K562 (cell line): ENCODE data around the gene OR4C11. TPM values are rescaled to one million over a fixed set of nuclear protein-coding genes. Genes with fewer than 3 reads are reported as not detected.

Source experiments
- ATAC-seq: fragments of 200-7000 bp; cut with Tn5 transposase; 3 replicates; pipeline ENCODE4 v1.9.1; 2020; ENCODE audit warnings: moderate library complexity
- BruUV-seq: library from RNA; stranded (reverse); fragments of 400-500 nt; replicated peaks from 2 replicates; lab custom pipeline; 2021; lab: Mats Ljungman, UMichigan
- CTCF ChIA-PET: fragments of 300-600 bp; formaldehyde crosslinking; extraction: SDS; loops from one replicate; lab custom pipeline; 2021; ENCODE audit warnings: low intra/inter-chr PET ratio; lab: Yijun Ruan, JAX
- POLR2A ChIA-PET: fragments of 300-600, 350-650 bp; sonication (Branson Sonifier 250); formaldehyde crosslinking; extraction: SDS; loops from one replicate; lab custom pipeline; 2021; ENCODE audit warnings: antibody characterized with exemption, inconsistent platforms; lab: Yijun Ruan, JAX
- DNase-seq, 4 experiments: peaks; one replicate each; pipeline versions ENCODE4 v3.0.0 to v3.0.0-alpha.2; 2011 to 2018; ENCODE audit warnings: low spot score in 3 of 4, mixed read lengths in 3 of 4; ENCODE audit errors: extremely low read depth in 1 of 4
- FAIRE-seq: peaks from 2 replicates; lab custom pipeline; 2011; peaks lifted over from hg19 to GRCh38; lab: Jason Lieb, UNC
- H2AFZ ChIP-seq: 2 replicates; pipeline ENCODE4 v1.6.0; 2011; ENCODE audit warnings: low read depth, low read length, control low read depth, inconsistent platforms
- H3K27ac ChIP-seq: fragments of 200-600 bp; 3 replicates; pipeline ENCODE4 v1.8.0; 2011; ENCODE audit warnings: low read depth, mild to moderate bottlenecking, control low read depth, inconsistent platforms, low read length, moderate library complexity, mixed read lengths; ENCODE audit errors: extremely low read depth
- H3K27me3 ChIP-seq, 2 experiments: fragments of 300-600 bp in 1 of 2; 2 replicates in 1 of 2; 3 replicates in 1 of 2; pipeline versions ENCODE4 v1.6.0 to v1.8.0; 2011; ENCODE audit warnings: inconsistent platforms in 2 of 2, low read length in 2 of 2, mild to moderate bottlenecking in 1 of 2, mixed read lengths in 1 of 2, moderate library complexity in 1 of 2; ENCODE audit not compliant: control insufficient read depth in 2 of 2, insufficient read depth in 2 of 2
- H3K36me3 ChIP-seq: fragments of 300-600 bp; 3 replicates; pipeline ENCODE4 v1.8.0; 2011; ENCODE audit warnings: mild to moderate bottlenecking, low read length, inconsistent platforms; ENCODE audit not compliant: control insufficient read depth, insufficient read depth
- H3K4me1 ChIP-seq, 2 experiments: fragments of 200-600 bp in 1 of 2; replicated peaks in 1 of 2; 2 replicates in 1 of 2; 3 replicates in 1 of 2; pipeline versions ENCODE4 v1.5.1 to v1.8.0; 2011; ENCODE audit warnings: inconsistent platforms in 2 of 2, low read length in 2 of 2, mild to moderate bottlenecking in 1 of 2, mixed read lengths in 1 of 2, moderate library complexity in 1 of 2; ENCODE audit not compliant: control insufficient read depth in 2 of 2, insufficient read depth in 2 of 2
- H3K4me2 ChIP-seq: 2 replicates; pipeline ENCODE4 v1.6.1; 2011; ENCODE audit warnings: low read length, control low read depth, inconsistent platforms, mixed read lengths; ENCODE audit not compliant: insufficient read depth
- H3K4me3 ChIP-seq: fragments of 200-600 bp; sonication (generic), shearing (Covaris generic); 2 replicates; pipeline ENCODE4 v1.5.1; 2016; ENCODE audit warnings: control low read depth, inconsistent platforms
- H3K79me2 ChIP-seq: fragments of 200-600 bp; 3 replicates; pipeline ENCODE4 v1.8.0; 2011; ENCODE audit warnings: low read length, inconsistent platforms; ENCODE audit not compliant: control insufficient read depth, insufficient read depth
- H3K9ac ChIP-seq, 2 experiments: 2 replicates each; pipeline versions ENCODE4 v1.6.0 to v1.6.1; 2011; ENCODE audit warnings: low read depth in 2 of 2, low read length in 2 of 2, control low read depth in 1 of 2, inconsistent platforms in 1 of 2, mild to moderate bottlenecking in 1 of 2, mixed read lengths in 1 of 2; ENCODE audit not compliant: insufficient read depth in 1 of 2
- H3K9me1 ChIP-seq: one replicate; pipeline ENCODE4 v1.6.0; 2011; ENCODE audit warnings: inconsistent platforms, mild to moderate bottlenecking, low read length, moderate library complexity; ENCODE audit not compliant: control insufficient read depth, insufficient read depth
- H3K9me3 ChIP-seq: replicated peaks from 2 replicates; pipeline ENCODE4 v1.5.1; 2011; ENCODE audit warnings: low read depth, low read length, inconsistent platforms; ENCODE audit not compliant: control insufficient read depth, insufficient read depth
- H4K20me1 ChIP-seq: replicated peaks from 2 replicates; pipeline ENCODE4 v1.6.1; 2011; ENCODE audit warnings: low read length, inconsistent platforms, mixed read lengths; ENCODE audit not compliant: control insufficient read depth, insufficient read depth
- FUS ChIP-seq: fragments of 200-400 bp; formaldehyde crosslinking; optimal IDR thresholded peaks from 2 replicates; pipeline ENCODE3; 2017; ENCODE audit warnings: low read depth, low read length
- YY1 ChIP-seq, 3 experiments: IDR thresholded peaks; 2 replicates each; pipeline ENCODE4 v1.6.1; 2011; ENCODE audit warnings: low read length in 2 of 3, mild to moderate bottlenecking in 2 of 3, moderate library complexity in 2 of 3, borderline replicate concordance in 1 of 3, control low read depth in 1 of 3, low read depth in 1 of 3; ENCODE audit not compliant: insufficient read depth in 3 of 3, insufficient replicate concordance in 2 of 3, control insufficient read depth in 1 of 3, insufficient read length in 1 of 3; ENCODE audit errors: extremely low read depth in 1 of 3
- ZBTB17 ChIP-seq: fragments of 450-650 bp; formaldehyde crosslinking; IDR thresholded peaks from 2 replicates; pipeline ENCODE4 v1.4.0; 2020; ENCODE audit warnings: mild to moderate bottlenecking
- ZNF124 ChIP-seq: sonication (generic); formaldehyde crosslinking; IDR thresholded peaks from 2 replicates; pipeline ENCODE4 v1.8.1; 2022; ENCODE audit warnings: missing genetic modification reagents
- ZNF274 ChIP-seq: IDR thresholded peaks from 2 replicates; pipeline ENCODE4 v1.6.1; 2011; ENCODE audit warnings: low read depth, mild to moderate bottlenecking, low read length, moderate library complexity, borderline replicate concordance
- ZNF707 ChIP-seq: fragments of 250-450 bp; sonication (Bioruptor Pico); conservative IDR thresholded peaks from 2 replicates; pipeline ENCODE4 v1.8.0; 2022; ENCODE audit warnings: inconsistent platforms, mild to moderate bottlenecking, moderate library complexity
- WGBS: fragments of 100-300 bp; shearing (Covaris generic); methylation state at CpG from one replicate; pipeline ENCODE4 v1.1.6; 2016; ENCODE audit warnings: low coverage, mixed read lengths; ENCODE audit not compliant: insufficient coverage; ENCODE audit errors: missing lambda C conversion rate; 5-methylcytosine and 5-hydroxymethylcytosine counted together
- in situ Hi-C: fragments of 300-500 bp; cut with MboI; formaldehyde crosslinking; loops from 4 replicates; pipeline ENCODE4 v1.15.0; 2018; ENCODE audit warnings: inconsistent platforms, mixed read lengths
- intact Hi-C: fragments of 100-400 bp; cut with micrococcal nuclease; formaldehyde crosslinking; loops from 2 replicates; pipeline ENCODE4 v1.14.2; 2022
- polyA plus RNA-seq, 8 experiments: library from polyadenylated mRNA; depleted of rRNA in 4 of 8; stranded (reverse) in 5 of 8; unstranded in 3 of 8; fragments of >200 nt; fragmentation: Nextera tagmentation in 2 of 8; fragmentation: Illumina TruSeq in 1 of 8; extraction: Ambion mirVana in 2 of 8; extraction: Trizol in 1 of 8; gene quantifications; 2 replicates each; pipeline versions ENCODE4 v1.2.1 to v1.2.3, GENCODE V29; 2011 to 2014; ENCODE audit warnings: inconsistent platforms in 1 of 8, missing spikeins in 1 of 8
- total RNA-seq, 7 experiments: library from RNA; depleted of rRNA in 6 of 7; stranded (reverse); fragments of >200 nt in 6 of 7; fragmentation: Illumina TruSeq in 2 of 7; extraction: Trizol in 2 of 7; gene quantifications; 2 replicates each; pipeline versions ENCODE4 v1.2.1 to v1.2.3, GENCODE V29; 2011 to 2021; ENCODE audit warnings: low replicate concordance in 1 of 7
- TF ChIP-seq, protein P1 (sequence below): fragments of 250-450 bp; sonication (Bioruptor Pico); IDR thresholded peaks from 2 replicates; pipeline ENCODE4 v1.8.0; 2021; ENCODE audit warnings: moderate library complexity, mild to moderate bottlenecking, inconsistent platforms
- TF ChIP-seq, protein P2 (sequence below): IDR thresholded peaks from 2 replicates; pipeline ENCODE4 v1.6.1; 2011; ENCODE audit warnings: borderline replicate concordance, low read depth, mild to moderate bottlenecking, moderate library complexity, low read length; ENCODE audit not compliant: insufficient read depth, poor library complexity, severe bottlenecking

Gene OR4C11
- total and polyA plus RNA-seq, 9 of the 15 experiments (the other 6 are each of a cell fraction or from before 2014, with no cell fraction given): not detected

- TF ChIP-seq, protein P1, sequence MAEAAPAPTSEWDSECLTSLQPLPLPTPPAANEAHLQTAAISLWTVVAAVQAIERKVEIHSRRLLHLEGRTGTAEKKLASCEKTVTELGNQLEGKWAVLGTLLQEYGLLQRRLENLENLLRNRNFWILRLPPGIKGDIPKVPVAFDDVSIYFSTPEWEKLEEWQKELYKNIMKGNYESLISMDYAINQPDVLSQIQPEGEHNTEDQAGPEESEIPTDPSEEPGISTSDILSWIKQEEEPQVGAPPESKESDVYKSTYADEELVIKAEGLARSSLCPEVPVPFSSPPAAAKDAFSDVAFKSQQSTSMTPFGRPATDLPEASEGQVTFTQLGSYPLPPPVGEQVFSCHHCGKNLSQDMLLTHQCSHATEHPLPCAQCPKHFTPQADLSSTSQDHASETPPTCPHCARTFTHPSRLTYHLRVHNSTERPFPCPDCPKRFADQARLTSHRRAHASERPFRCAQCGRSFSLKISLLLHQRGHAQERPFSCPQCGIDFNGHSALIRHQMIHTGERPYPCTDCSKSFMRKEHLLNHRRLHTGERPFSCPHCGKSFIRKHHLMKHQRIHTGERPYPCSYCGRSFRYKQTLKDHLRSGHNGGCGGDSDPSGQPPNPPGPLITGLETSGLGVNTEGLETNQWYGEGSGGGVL: no peak
- TF ChIP-seq ZNF274: no peak
- no peak for TF ChIP-seq ZNF124
- no peak for TF ChIP-seq ZNF707 (CRISPR knock-in tag)
These were observed 40.6 kb upstream of the OR4C11 start, which contains the start of gene OR4S2 (continued) for GRCh38 chr11:55648027-55648426.

DNA sequence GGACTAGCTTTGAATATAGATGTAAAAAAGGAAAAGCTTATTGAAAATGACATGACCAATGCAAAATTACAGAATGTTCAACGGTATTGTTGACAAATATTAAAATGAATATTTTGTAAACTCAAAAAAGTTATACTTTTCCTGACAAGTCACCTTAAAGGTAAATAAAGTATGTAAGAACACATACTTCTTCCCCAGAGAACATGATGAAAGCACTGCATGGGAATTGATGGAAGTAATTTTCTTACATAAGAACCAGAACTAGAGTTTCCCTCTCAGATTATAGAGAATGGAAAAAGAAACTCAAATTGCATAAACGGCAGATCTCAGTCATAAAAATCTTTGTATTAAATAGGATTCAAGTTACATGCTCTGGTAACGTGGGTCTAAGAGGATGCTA is 27.4 kb upstream of the OR4C11 start, which contains the start of gene OR4P4:
OR4P4 (plus strand) TSS at position 301 of the 400 bp plus-strand sequence.
- H3K4me2 ChIP-seq: no peak within 1 kb of the TSS
- no peaks in the 10 kb centered on the region for H3K27me3 ChIP-seq
- ChIA-PET CTCF (no interaction called here), POLR2A (no interaction called here)
- FAIRE-seq: no peak
- intact Hi-C loops: no loop called here
- no peak within 1 kb of the TSS for H3K9ac ChIP-seq
- DNase-seq: no peak
- WGBS: 0% methylated on average over 3 of the region's 3 CpGs
- TF ChIP-seq, protein P2, sequence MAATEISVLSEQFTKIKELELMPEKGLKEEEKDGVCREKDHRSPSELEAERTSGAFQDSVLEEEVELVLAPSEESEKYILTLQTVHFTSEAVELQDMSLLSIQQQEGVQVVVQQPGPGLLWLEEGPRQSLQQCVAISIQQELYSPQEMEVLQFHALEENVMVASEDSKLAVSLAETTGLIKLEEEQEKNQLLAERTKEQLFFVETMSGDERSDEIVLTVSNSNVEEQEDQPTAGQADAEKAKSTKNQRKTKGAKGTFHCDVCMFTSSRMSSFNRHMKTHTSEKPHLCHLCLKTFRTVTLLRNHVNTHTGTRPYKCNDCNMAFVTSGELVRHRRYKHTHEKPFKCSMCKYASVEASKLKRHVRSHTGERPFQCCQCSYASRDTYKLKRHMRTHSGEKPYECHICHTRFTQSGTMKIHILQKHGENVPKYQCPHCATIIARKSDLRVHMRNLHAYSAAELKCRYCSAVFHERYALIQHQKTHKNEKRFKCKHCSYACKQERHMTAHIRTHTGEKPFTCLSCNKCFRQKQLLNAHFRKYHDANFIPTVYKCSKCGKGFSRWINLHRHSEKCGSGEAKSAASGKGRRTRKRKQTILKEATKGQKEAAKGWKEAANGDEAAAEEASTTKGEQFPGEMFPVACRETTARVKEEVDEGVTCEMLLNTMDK: no peak
- no peak for TF ChIP-seq YY1 (IDR thresholded peaks at IDR 0.05; ENCODE audit: borderline replicate concordance in 1 of 3, control insufficient read depth in 1 of 3, extremely low read depth in 1 of 3, insufficient read depth in 3 of 3, insufficient read length in 1 of 3, insufficient replicate concordance in 2 of 3, low read depth in 1 of 3, low read length in 2 of 3)
- TF ChIP-seq ZBTB17 (CRISPR knock-in tag): no peak
- no peak for TF ChIP-seq FUS
- BruUV-seq: no TSS peak
- no peaks in the 10 kb centered on the region for H4K20me1 ChIP-seq
- no peaks in the 10 kb centered on the region for H3K9me1 ChIP-seq
- ATAC-seq: no peak
- no peaks in the 10 kb centered on the region for H3K9me3 ChIP-seq
- H3K36me3 ChIP-seq: no peaks in the 10 kb centered on the region
- no peak within 1 kb of the TSS for H2AFZ ChIP-seq
- H3K27ac ChIP-seq: no peak within 1 kb of the TSS
- no peaks in the 10 kb centered on the region for H3K79me2 ChIP-seq
- in situ Hi-C loops: no loop called here
- no peak within 1 kb of the TSS for H3K4me3 ChIP-seq
- no peaks in the 10 kb centered on the region for H3K4me1 ChIP-seq
